Measurements from ENCODE around the gene RAB39A. TPM values are rescaled to one million over a fixed set of nuclear protein-coding genes. Genes with fewer than 3 reads are reported as not detected.

Gene RAB39A
- total and polyA plus RNA-seq, 7 experiments from 2014 or later, result 0.10 to 1.6 (median 0.38) TPM; not detected in 4

GRCh38 chr11:107999759-108000455 lies 71.7 kb downstream of the RAB39A start:
- DNase-seq (peak in 7 of 9 donors; percentile 11 to 38 (median 24)), ATAC-seq (peak; percentile 78)
- Histone ChIP-seq H3K4me3 (ENCODE audit: low read length) (no peak overlapping the region), H3K9me3 (ENCODE audit: control insufficient read depth in 2 of 3, low read length in 3 of 3) (no peaks in the 10 kb centered on the region), H3K4me1 (ENCODE audit: control insufficient read depth in 2 of 2, insufficient read depth in 2 of 2, low read length in 2 of 2) (no peaks in the 10 kb centered on the region), H3K36me3 (ENCODE audit: control insufficient read depth in 2 of 3, insufficient read depth in 3 of 3, low read length in 3 of 3) (no peaks in the 10 kb centered on the region), H3K27ac (ENCODE audit: low read depth, low read length) (no peak overlapping the region), H3K27me3 (ENCODE audit: control insufficient read depth in 2 of 2, insufficient read depth in 2 of 2, low read length in 2 of 2) (no peaks in the 10 kb centered on the region)
- intact Hi-C loops (cut with micrococcal nuclease), result loop anchor here in 1 of 2 donors (1.0 kb wide), 1 partner anchor 648 kb away; no protein-coding TSS in a partner anchor
- H3K4me1 Mint-ChIP-seq, result no peaks in the 10 kb centered on the region
- no peaks in the 10 kb centered on the region for H3K36me3 Mint-ChIP-seq
- POLR2A ChIA-PET, result interaction anchor here (0.9 kb wide), 1 partner anchor 9 kb away, joined by 3 read pairs; the partner anchor contains the start of gene CUL5
- H3K9me3 Mint-ChIP-seq, result peaks cover 0 to 4% (median 0%) of the 10 kb centered on the region in 11 donors
- CTCF ChIA-PET, result interaction anchor here (0.6 to 1.2 kb wide), 3 partner anchors 9 to 650 kb away, joined by 3 to 5 read pairs (median 3); partner anchors contain the start of gene CUL5
- H3K27me3 Mint-ChIP-seq, result peaks cover 4 to 17% (median 12%) of the 10 kb centered on the region in 5 donors
- no peak overlapping the region for H3K27ac Mint-ChIP-seq
- H3K4me3 Mint-ChIP-seq, result no peak overlapping the region

- peaks cover 0 to 5% (median 4%) of the 10 kb centered on the region in 5 donors for H3K27me3 Mint-ChIP-seq
- Histone ChIP-seq H3K36me3 (ENCODE audit: control insufficient read depth in 2 of 3, insufficient read depth in 3 of 3, low read length in 3 of 3) (no peaks in the 10 kb centered on the region), H3K4me1 (ENCODE audit: control insufficient read depth in 2 of 2, insufficient read depth in 2 of 2, low read length in 2 of 2) (no peaks in the 10 kb centered on the region), H3K9me3 (ENCODE audit: control insufficient read depth in 2 of 3, low read length in 3 of 3) (no peaks in the 10 kb centered on the region), H3K27me3 (ENCODE audit: control insufficient read depth in 2 of 2, insufficient read depth in 2 of 2, low read length in 2 of 2) (no peaks in the 10 kb centered on the region), H3K4me3 (ENCODE audit: low read length) (no peak overlapping the region), H3K27ac (ENCODE audit: low read depth, low read length) (no peak overlapping the region)
- ATAC-seq (no peak), DNase-seq (no peak)
- ChIA-PET CTCF (no interaction called here), POLR2A (interaction anchor here (1.2 kb wide), 1 partner anchor 9 kb away, joined by 3 read pairs; no protein-coding TSS in a partner anchor)
- H3K9me3 Mint-ChIP-seq, result no peaks in the 10 kb centered on the region
- peaks cover 0 to 2% (median 0%) of the 10 kb centered on the region in 7 donors for H3K4me1 Mint-ChIP-seq
- H3K36me3 Mint-ChIP-seq, result no peaks in the 10 kb centered on the region
- intact Hi-C loops (cut with micrococcal nuclease), result no loop called here
- H3K27ac Mint-ChIP-seq, result no peak overlapping the region
- no peak overlapping the region for H3K4me3 Mint-ChIP-seq
Observed at GRCh38 chr11:108002476-108002875, 74.2 kb downstream of the RAB39A start.

- ChIA-PET POLR2A (interaction anchor here (0.6 kb wide), 1 partner anchor 185 kb away, joined by 3 read pairs; no protein-coding TSS in a partner anchor), CTCF (no interaction called here)
- ATAC-seq (no peak), DNase-seq (no peak)
- H3K27me3 ChIP-seq (ENCODE audit: control insufficient read depth in 2 of 2, insufficient read depth in 2 of 2, low read length in 2 of 2), result no peaks in the 10 kb centered on the region
- Mint-ChIP-seq H3K4me1 (peaks cover 0 to 6% (median 4%) of the 10 kb centered on the region in 7 donors), H3K9me3 (no peaks in the 10 kb centered on the region), H3K36me3 (no peaks in the 10 kb centered on the region), H3K27me3 (peaks cover 0 to 5% (median under 1%) of the 10 kb centered on the region in 5 donors), H3K27ac (no peak overlapping the region), H3K4me3 (no peak overlapping the region)
- no peak overlapping the region for H3K27ac ChIP-seq (ENCODE audit: low read depth, low read length)
- H3K9me3 ChIP-seq (ENCODE audit: control insufficient read depth in 2 of 3, low read length in 3 of 3), result no peaks in the 10 kb centered on the region
- intact Hi-C loops (cut with micrococcal nuclease), result no loop called here
- no peaks in the 10 kb centered on the region for H3K4me1 ChIP-seq (ENCODE audit: control insufficient read depth in 2 of 2, insufficient read depth in 2 of 2, low read length in 2 of 2)
- no peaks in the 10 kb centered on the region for H3K36me3 ChIP-seq (ENCODE audit: control insufficient read depth in 2 of 3, insufficient read depth in 3 of 3, low read length in 3 of 3)
- H3K4me3 ChIP-seq (ENCODE audit: low read length), result no peak overlapping the region
Observed at GRCh38 chr11:108003623-108004022, 75.4 kb downstream of the RAB39A start.

- Histone ChIP-seq H3K9me3 (ENCODE audit: control insufficient read depth in 2 of 3, low read length in 3 of 3) (no peaks in the 10 kb centered on the region), H3K4me1 (ENCODE audit: control insufficient read depth in 2 of 2, insufficient read depth in 2 of 2, low read length in 2 of 2) (peaks cover 12 to 25% of the 10 kb centered on the region in 2 donors), H3K36me3 (ENCODE audit: control insufficient read depth in 2 of 3, insufficient read depth in 3 of 3, low read length in 3 of 3) (peaks cover 0 to 9% (median 0%) of the 10 kb centered on the region in 3 experiments), H3K27ac (ENCODE audit: low read depth, low read length) (no peak overlapping the region), H3K4me3 (ENCODE audit: low read length) (no peak overlapping the region), H3K27me3 (ENCODE audit: control insufficient read depth in 2 of 2, insufficient read depth in 2 of 2, low read length in 2 of 2) (no peaks in the 10 kb centered on the region)
- H3K27me3 Mint-ChIP-seq, result peaks cover 0 to 2% (median 0%) of the 10 kb centered on the region in 5 donors
- H3K9me3 Mint-ChIP-seq, result no peaks in the 10 kb centered on the region
- peaks cover 7 to 18% (median 12%) of the 10 kb centered on the region in 7 donors for H3K4me1 Mint-ChIP-seq
- H3K27ac Mint-ChIP-seq, result peak overlapping the region in 3 of 9 donors; percentile 95 to 99 (median 96)
- peak overlapping the region in 8 of 10 donors; percentile 11 to 99 (median 98) for H3K4me3 Mint-ChIP-seq
- peaks cover 0 to 3% (median 0%) of the 10 kb centered on the region in 5 donors for H3K36me3 Mint-ChIP-seq
- POLR2A ChIA-PET, result no interaction called here
- intact Hi-C loops (cut with micrococcal nuclease), result loop anchor here (1.0 to 5.0 kb wide), 15 partner anchors 63 to 1985 kb away; partner anchors contain the start of genes ACAT1 (in 2 of the 2), ATM (in 2 of the 2), C11orf65 (in 2 of the 2) and NPAT (in 2 of the 2)
- ATAC-seq (no peak), DNase-seq (no peak)
- CTCF ChIA-PET, result interaction anchor here (0.6 to 1.5 kb wide), 3 partner anchors 8 to 641 kb away, joined by 3 to 5 read pairs (median 5); no protein-coding TSS in a partner anchor
Observed at GRCh38 chr11:108007819-108008218, 79.6 kb downstream of the RAB39A start.

- Mint-ChIP-seq H3K4me1 (peaks cover 7 to 18% (median 12%) of the 10 kb centered on the region in 7 donors), H3K27me3 (no peaks in the 10 kb centered on the region), H3K4me3 (peak within 1 kb of the TSS in 9 of 10 donors; percentile 89 to 100 (median 99)), H3K27ac (peak within 1 kb of the TSS; percentile 94 to 99 (median 96)), H3K9me3 (no peaks in the 10 kb centered on the region), H3K36me3 (peaks cover 0 to 3% (median 0%) of the 10 kb centered on the region in 5 donors)
- ATAC-seq (peak; percentile 94), DNase-seq (peak; percentile 84 to 94 (median 90))
- Histone ChIP-seq H3K27ac (ENCODE audit: low read depth, low read length) (peak within 1 kb of the TSS; percentile 94), H3K27me3 (ENCODE audit: control insufficient read depth in 2 of 2, insufficient read depth in 2 of 2, low read length in 2 of 2) (no peaks in the 10 kb centered on the region), H3K9me3 (ENCODE audit: control insufficient read depth in 2 of 3, low read length in 3 of 3) (no peaks in the 10 kb centered on the region), H3K36me3 (ENCODE audit: control insufficient read depth in 2 of 3, insufficient read depth in 3 of 3, low read length in 3 of 3) (peaks cover 0 to 9% (median 0%) of the 10 kb centered on the region in 3 experiments), H3K4me3 (ENCODE audit: low read length) (peak within 1 kb of the TSS; percentile 94), H3K4me1 (ENCODE audit: control insufficient read depth in 2 of 2, insufficient read depth in 2 of 2, low read length in 2 of 2) (peaks cover 15 to 25% of the 10 kb centered on the region in 2 donors)
- intact Hi-C loops (cut with micrococcal nuclease), result loop anchor here (1.0 to 5.0 kb wide), 18 partner anchors 62 to 1986 kb away; partner anchors contain the start of genes ACAT1 (in 2 of the 2), ATM (in 2 of the 2), C11orf65 (in 2 of the 2) and CWF19L2 (in 2 of the 2)
- ChIA-PET POLR2A (interaction anchor here (0.6 to 1.7 kb wide), 8 partner anchors 9 to 656 kb away, joined by 3 to 10 read pairs (median 3); partner anchors contain the start of genes C11orf65, CWF19L2 and DDX10), CTCF (interaction anchor here (0.6 to 1.5 kb wide), 6 partner anchors 9 to 655 kb away, joined by 3 to 7 read pairs (median 3); partner anchors contain the start of gene DDX10)
Observed at GRCh38 chr11:108008656-108009496, 80.6 kb downstream of the RAB39A start, which contains the start of gene CUL5. Gene CUL5, plus strand, starts transcription at chr11:108008898. Its CDS starts 451 bp downstream, at chr11:108009349.

Measured in naive thymus-derived CD4-positive, alpha-beta T cell (primary cell).